ENCODE results near the gene PPP2R2C.

Gene PPP2R2C

DNA sequence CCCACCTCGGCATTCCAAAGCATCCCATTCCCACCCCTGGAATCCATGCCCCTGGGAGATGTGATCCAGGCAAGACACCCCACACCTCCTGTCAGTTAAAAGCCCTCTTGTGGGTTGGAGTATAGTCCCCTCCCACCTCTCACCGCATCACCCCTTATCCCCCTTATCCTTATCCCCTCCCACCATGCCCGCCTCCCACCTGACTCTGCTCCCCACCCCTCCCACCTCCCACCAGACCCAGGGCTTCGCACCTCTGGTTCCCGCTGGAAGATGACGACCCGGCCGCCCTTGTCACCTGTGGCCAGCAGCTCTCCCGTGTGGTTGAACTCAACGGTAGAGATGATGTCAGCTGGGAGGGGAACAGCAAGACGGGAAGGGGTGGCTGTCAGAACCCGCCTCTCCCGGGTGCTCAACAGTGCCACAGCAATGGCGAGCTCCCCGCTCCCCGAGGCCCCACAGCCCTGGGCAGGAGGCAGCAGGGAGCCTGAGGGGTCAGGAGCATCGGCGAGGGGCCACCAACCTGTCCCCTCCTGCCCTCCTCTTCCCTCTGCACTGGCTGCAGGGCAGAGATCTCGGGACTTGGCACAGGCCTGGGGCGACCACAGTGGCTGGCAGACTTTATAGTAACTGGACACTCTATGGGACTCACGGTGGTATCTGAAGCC, 91.5 kb downstream of the PPP2R2C start:
- Histone ChIP-seq H3K36me3 (ENCODE audit: control insufficient read depth, insufficient read depth, low read length) (no peaks in the 10 kb centered on the region), H3K4me2 (ENCODE audit: low read length) (no peak overlapping the region), H3K27me3 (ENCODE audit: control insufficient read depth, insufficient read depth, low read length) (no peaks in the 10 kb centered on the region), H3K9ac (no peak overlapping the region), H3K4me3 (ENCODE audit: low read depth, low read length) (no peak overlapping the region), H2AFZ (no peak overlapping the region), H3K27ac (no peak overlapping the region), H3K4me1 (no peaks in the 10 kb centered on the region), H3K79me2 (no peaks in the 10 kb centered on the region), H3K9me3 (ENCODE audit: control insufficient read depth, low read length) (no peaks in the 10 kb centered on the region)
- TF ChIP-seq CTCF (IDR thresholded peaks at IDR 0.05), result no peak

DNA sequence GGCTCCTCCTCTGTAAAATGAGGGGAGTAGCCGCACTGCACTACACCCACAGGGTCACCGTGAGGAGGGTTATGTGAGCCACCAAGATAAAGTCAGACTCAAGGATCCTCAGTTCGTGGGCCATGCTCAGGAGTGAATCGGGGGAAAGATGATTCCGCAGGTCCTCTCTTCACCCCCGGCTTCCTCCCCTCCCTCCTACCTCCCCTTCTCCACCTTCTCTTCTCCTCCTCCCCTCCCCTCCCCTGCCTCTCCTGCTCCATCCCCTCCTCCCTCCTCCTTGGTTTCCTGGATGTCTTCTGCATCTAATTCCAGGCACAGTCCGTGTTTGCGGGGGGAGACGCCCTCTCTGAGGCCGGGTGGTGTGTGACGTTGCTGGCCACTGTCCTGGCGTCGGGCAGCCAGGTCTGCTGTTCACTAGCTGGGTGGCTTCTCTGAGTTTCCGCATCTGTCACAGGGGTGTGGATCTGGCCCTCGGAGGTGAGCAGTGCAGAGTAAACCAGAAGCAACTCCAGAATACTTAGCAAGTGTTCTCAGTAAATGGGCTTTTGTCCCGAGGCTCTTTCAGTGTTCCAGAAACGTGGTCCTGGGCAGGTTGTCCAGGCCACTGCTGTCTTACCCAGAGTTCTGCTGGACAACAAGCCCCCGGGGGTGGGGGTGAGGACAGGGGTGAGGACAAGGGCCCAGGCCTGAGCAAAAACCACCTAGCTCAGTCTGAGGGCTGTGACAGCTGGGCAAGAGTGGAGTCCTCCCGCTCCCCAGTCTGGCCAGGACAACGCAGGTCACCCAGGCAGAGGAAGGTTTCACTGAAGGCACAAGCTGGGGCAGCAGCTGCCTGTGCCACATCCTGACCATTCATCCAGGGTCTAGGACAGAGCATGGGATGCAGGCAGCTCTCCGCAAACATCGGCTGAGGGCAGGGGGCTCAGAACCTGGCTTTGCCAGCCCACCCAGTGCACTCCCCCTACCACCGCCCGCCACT, 92.4 kb downstream of the PPP2R2C start:
- H2AFZ ChIP-seq, result no peak overlapping the region
- TF ChIP-seq CTCF (IDR thresholded peaks at IDR 0.05), result no peak
- no peak overlapping the region for H3K27ac ChIP-seq
- no peaks in the 10 kb centered on the region for H3K4me1 ChIP-seq
- H3K36me3 ChIP-seq (ENCODE audit: control insufficient read depth, insufficient read depth, low read length), result no peaks in the 10 kb centered on the region
- H3K9me3 ChIP-seq (ENCODE audit: control insufficient read depth, low read length), result no peaks in the 10 kb centered on the region
- H3K79me2 ChIP-seq, result no peaks in the 10 kb centered on the region
- no peaks in the 10 kb centered on the region for H3K27me3 ChIP-seq (ENCODE audit: control insufficient read depth, insufficient read depth, low read length)
- H3K9ac ChIP-seq, result no peak overlapping the region
- no peak overlapping the region for H3K4me2 ChIP-seq (ENCODE audit: low read length)
- no peak overlapping the region for H3K4me3 ChIP-seq (ENCODE audit: low read depth, low read length)

GRCh38 chr4:6378493-6379445, 93.6 kb downstream of the PPP2R2C start:
- no peak overlapping the region for H3K4me2 ChIP-seq (ENCODE audit: low read length)
- no peak overlapping the region for H2AFZ ChIP-seq
- H3K4me1 ChIP-seq, result no peaks in the 10 kb centered on the region
- H3K9me3 ChIP-seq (ENCODE audit: control insufficient read depth, low read length), result no peaks in the 10 kb centered on the region
- no peak overlapping the region for H3K9ac ChIP-seq
- no peaks in the 10 kb centered on the region for H3K36me3 ChIP-seq (ENCODE audit: control insufficient read depth, insufficient read depth, low read length)
- no peak overlapping the region for H3K4me3 ChIP-seq (ENCODE audit: low read depth, low read length)
- no peaks in the 10 kb centered on the region for H3K27me3 ChIP-seq (ENCODE audit: control insufficient read depth, insufficient read depth, low read length)
- no peaks in the 10 kb centered on the region for H3K79me2 ChIP-seq
- H3K27ac ChIP-seq, result no peak overlapping the region
- no peak for TF ChIP-seq CTCF (IDR thresholded peaks at IDR 0.05)

DNA sequence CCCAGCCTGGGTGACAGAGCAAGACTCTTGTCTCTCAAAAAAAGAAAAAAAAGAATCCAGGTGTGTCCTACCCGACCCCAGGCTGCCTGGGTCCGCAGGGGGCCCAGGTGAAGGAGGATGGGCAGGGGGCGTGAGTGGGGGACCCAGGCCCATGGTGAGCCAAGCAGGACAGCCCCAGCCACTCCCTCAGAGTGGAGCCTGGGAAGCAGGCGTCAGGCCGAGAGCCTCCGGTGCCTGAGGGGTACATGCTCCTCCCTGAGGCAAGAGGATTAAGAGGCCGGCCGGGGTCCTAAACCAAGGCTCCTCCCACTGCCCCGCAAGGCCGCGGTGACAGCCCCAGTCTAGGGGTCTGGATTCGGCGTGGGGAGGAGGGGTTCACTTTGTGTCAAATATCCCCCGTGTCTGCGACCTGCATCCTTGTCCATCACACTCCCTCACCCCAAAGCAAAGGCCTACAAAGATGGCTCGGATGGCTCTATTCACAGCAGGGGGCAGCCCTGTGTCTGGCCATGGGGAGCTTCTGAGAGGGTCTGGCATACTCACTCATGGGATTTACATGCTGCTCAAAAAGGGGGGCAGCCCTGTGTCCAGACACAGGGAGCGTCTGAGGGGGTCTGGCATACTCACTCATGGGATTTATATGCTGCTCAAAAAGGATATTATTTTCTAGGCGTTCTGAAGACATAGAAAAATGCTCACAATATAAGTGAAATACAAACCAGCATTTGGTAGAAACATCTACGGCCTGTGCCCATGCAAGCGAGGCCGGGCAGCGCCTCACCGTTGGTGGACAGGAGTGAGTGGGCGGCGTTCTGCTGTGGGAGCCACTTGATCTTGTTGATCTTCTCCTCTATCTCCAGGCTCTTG, 94.6 kb downstream of the PPP2R2C start:
- Histone ChIP-seq H3K9ac (no peak overlapping the region), H2AFZ (no peak overlapping the region)

More for the DNA sequence above, 94.6 kb downstream of the PPP2R2C start:
- H3K4me2 ChIP-seq (ENCODE audit: low read length), result no peak overlapping the region
- no peaks in the 10 kb centered on the region for H3K36me3 ChIP-seq (ENCODE audit: control insufficient read depth, insufficient read depth, low read length)
- TF ChIP-seq CTCF (IDR thresholded peaks at IDR 0.05), result no peak
- H3K27me3 ChIP-seq (ENCODE audit: control insufficient read depth, insufficient read depth, low read length), result no peaks in the 10 kb centered on the region
- H3K27ac ChIP-seq, result no peak overlapping the region
- H3K4me1 ChIP-seq, result no peaks in the 10 kb centered on the region
- no peaks in the 10 kb centered on the region for H3K79me2 ChIP-seq
- no peaks in the 10 kb centered on the region for H3K9me3 ChIP-seq (ENCODE audit: control insufficient read depth, low read length)
- no peak overlapping the region for H3K4me3 ChIP-seq (ENCODE audit: low read depth, low read length)

Measured in parathyroid adenoma (tissue), 2 donors.